ENCODE results near the gene PPFIBP1. TPM values are rescaled to one million over a fixed set of nuclear protein-coding genes. Genes with fewer than 3 reads are reported as not detected.

The PPFIBP1 gene
- total and polyA plus RNA-seq, 2 of the 4 experiments (the other 2 are of a cell fraction), result 30.4 to 72.2 TPM

- TF ChIP-seq, protein P1, sequence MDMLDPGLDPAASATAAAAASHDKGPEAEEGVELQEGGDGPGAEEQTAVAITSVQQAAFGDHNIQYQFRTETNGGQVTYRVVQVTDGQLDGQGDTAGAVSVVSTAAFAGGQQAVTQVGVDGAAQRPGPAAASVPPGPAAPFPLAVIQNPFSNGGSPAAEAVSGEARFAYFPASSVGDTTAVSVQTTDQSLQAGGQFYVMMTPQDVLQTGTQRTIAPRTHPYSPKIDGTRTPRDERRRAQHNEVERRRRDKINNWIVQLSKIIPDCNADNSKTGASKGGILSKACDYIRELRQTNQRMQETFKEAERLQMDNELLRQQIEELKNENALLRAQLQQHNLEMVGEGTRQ (IDR thresholded peaks at IDR 0.05; ENCODE audit: low read depth, low read length), result no peak
These were observed 186.1 kb downstream of the PPFIBP1 start (continued) for GRCh38 chr12:27709932-27710591.

DNA sequence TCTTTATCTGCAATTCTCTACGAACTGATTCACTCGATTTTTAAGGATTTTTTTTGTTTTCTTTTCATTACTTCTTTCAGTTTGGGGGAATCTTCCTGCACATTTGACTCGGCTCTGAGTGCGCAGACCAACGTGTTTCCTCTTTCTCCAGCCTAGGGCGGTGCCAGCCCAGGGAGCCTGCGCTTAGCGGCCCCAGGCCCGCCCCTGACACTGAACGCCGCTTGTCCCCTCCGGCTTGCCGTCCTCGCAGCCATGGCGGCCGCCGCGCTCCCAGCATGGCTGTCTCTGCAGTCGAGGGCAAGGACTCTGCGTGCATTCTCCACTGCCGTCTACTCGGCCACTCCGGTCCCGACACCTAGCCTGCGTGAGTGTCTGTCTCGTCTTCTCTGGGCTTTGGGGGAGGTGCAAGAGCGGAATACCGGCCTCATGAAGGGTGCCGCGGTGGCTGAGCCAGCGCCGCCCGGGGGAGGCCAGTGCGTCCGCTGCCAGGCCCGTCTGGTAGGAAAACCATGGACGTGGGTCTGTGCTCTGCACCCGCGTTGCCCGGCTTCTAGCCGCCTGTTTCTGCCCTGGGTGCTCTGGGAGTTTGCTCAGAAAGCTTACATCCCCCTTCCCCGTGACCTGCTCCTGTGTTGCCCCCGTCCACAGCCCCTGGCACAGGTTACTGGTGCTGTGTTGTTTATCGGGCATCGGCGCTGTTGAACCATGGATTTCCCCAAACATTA lies 186.7 kb downstream of the PPFIBP1 start, which contains the start of gene MRPS35:
Gene MRPS35, plus strand, starts transcription at position 241 of the 725 bp plus-strand sequence. Its CDS starts 12 bp downstream, at position 253.
- dilution Hi-C loops (cut with HindIII; ENCODE audit: low sequenced_read_pairs, unreplicated experiment), result no loop called here
- Histone ChIP-seq H4K8ac (ENCODE audit: low read depth in 2 of 2, low read length in 2 of 2) (peak within 1 kb of the TSS; percentile 84 to 98), H4K20me1 (ENCODE audit: insufficient read depth, low read length) (peaks cover 12% of the 10 kb centered on the region; the same call in 1 of the 2 replicates), H2BK5ac (ENCODE audit: low read depth, low read length, poor library complexity, severe bottlenecking) (peak within 1 kb of the TSS; percentile 85), H3K9ac (ENCODE audit: low read depth, low read length) (peak within 1 kb of the TSS; percentile 94), H2AFZ (replicated peaks; ENCODE audit: low read length, poor library complexity) (peak within 1 kb of the TSS; percentile 97), H2BK20ac (ENCODE audit: low read depth, low read length) (no peak within 1 kb of the TSS), H4K5ac (ENCODE audit: low read depth, low read length) (peak within 1 kb of the TSS; percentile 92), H3K9me3 (ENCODE audit: control insufficient read depth, insufficient read depth, low read length) (no peaks in the 10 kb centered on the region), H3K79me1 (ENCODE audit: low read depth in 1 of 2, low read length in 2 of 2) (peaks cover 15 to 43% of the 10 kb centered on the region in 2 experiments), H3K9me1 (ENCODE audit: insufficient read depth, low read length) (peaks cover 9% of the 10 kb centered on the region; the same call in 1 of the 2 replicates), H3K36me3 (ENCODE audit: control insufficient read depth, insufficient read depth, low read length) (no peaks in the 10 kb centered on the region), H3K4me1 (ENCODE audit: control insufficient read depth, insufficient read depth, low read length) (peaks cover 2% of the 10 kb centered on the region; the same call in 1 of the 2 replicates), H3K4me3 (ENCODE audit: insufficient read depth, low read depth, low read length) (peak within 1 kb of the TSS; percentile 74), H3K14ac (replicated peaks; ENCODE audit: low read depth, low read length) (peak within 1 kb of the TSS; percentile 99), H3K23ac (ENCODE audit: low read depth, low read length) (peak within 1 kb of the TSS; percentile 96), H2AK5ac (ENCODE audit: low read depth, low read length) (peak within 1 kb of the TSS; percentile 72; the same call in 1 of the 2 replicates), H2AK9ac (replicated peaks; ENCODE audit: low read depth, low read length, poor library complexity) (peak within 1 kb of the TSS; percentile 93), H2BK120ac (ENCODE audit: low read depth, low read length) (peak within 1 kb of the TSS; percentile 63), H4K91ac (ENCODE audit: insufficient read depth, low read depth, low read length) (peak within 1 kb of the TSS; percentile 98), H3K27ac (ENCODE audit: insufficient read depth, low read length) (peak within 1 kb of the TSS; percentile 93), H3K18ac (ENCODE audit: low read depth, low read length) (peak within 1 kb of the TSS; percentile 88), H3K56ac (ENCODE audit: extremely low read depth, insufficient read depth, low read length) (peak within 1 kb of the TSS; percentile 87), H3K4ac (ENCODE audit: low read depth, low read length) (peak within 1 kb of the TSS; percentile 95), H3K27me3 (ENCODE audit: control insufficient read depth, insufficient read depth, low read length) (no peaks in the 10 kb centered on the region), H3K4me2 (ENCODE audit: low read depth, low read length) (peak within 1 kb of the TSS; percentile 87), H2BK15ac (ENCODE audit: low read depth, low read length) (peak within 1 kb of the TSS; percentile 79; the same call in 2 of the 3 replicates)
- BruUV-seq (replicated peaks), result no TSS peak
- ATAC-seq (ENCODE audit: low read depth) (peak; percentile 98), DNase-seq (peak; percentile 94)
- in situ Hi-C loops (cut with MboI; ENCODE audit: low sequenced_read_pairs), result no loop called here
- WGBS, 2 experiments (ENCODE audit: extremely low coverage in 2 of 2, insufficient read length in 1 of 2), result 0% methylated on average over 21 of the region's 46 CpGs; no CpG with 5 or more reads in 1 of the 2 experiments
- CTCF ChIA-PET, result no interaction called here
- peak; percentile 87; the same call in 1 of the 2 replicates for TF ChIP-seq MAZ (IDR thresholded peaks at IDR 0.05; ENCODE audit: borderline replicate concordance, low read depth, low read length)
- TF ChIP-seq BHLHE40 (IDR thresholded peaks at IDR 0.05; ENCODE audit: low read depth, low read length), result no peak
- TF ChIP-seq POLR2A (IDR thresholded peaks at IDR 0.05; ENCODE audit: low read depth, low read length), result peak; percentile 79
- TF ChIP-seq CEBPB (IDR thresholded peaks at IDR 0.05; ENCODE audit: low read depth, low read length), result no peak
- no peak for TF ChIP-seq MAFK (IDR thresholded peaks at IDR 0.05; ENCODE audit: low read depth, low read length)
- TF ChIP-seq MXI1 (IDR thresholded peaks at IDR 0.05; ENCODE audit: borderline replicate concordance, low read depth, low read length), result peak; percentile 98
- no peak for TF ChIP-seq CHD1 (IDR thresholded peaks at IDR 0.05; ENCODE audit: low read depth, low read length)
- POLR2A ChIA-PET (ENCODE audit: unreplicated experiment), result no interaction called here
- intact Hi-C loops (cut with micrococcal nuclease), result no loop called here

All from IMR-90 (cell line).